ENCODE measurements around the gene TMPRSS11E.

Gene TMPRSS11E

GRCh38 chr4:68460085-68460484, 12.8 kb downstream of the TMPRSS11E start:
- DNase-seq (ENCODE audit: extremely low spot score) = no peak
- POLR2A ChIA-PET = no interaction called here
- CTCF ChIA-PET = no interaction called here
- TF ChIP-seq FOXM1 (IDR thresholded peaks at IDR 0.05; ENCODE audit: borderline replicate concordance) = no peak
- no peak for TF ChIP-seq HDGF (IDR thresholded peaks at IDR 0.05; ENCODE audit: borderline replicate concordance)
- TF ChIP-seq ELF4 (IDR thresholded peaks at IDR 0.05) = no peak
- no peak for TF ChIP-seq ZNF384 (IDR thresholded peaks at IDR 0.05)
- TF ChIP-seq BHLHE40 (IDR thresholded peaks at IDR 0.05; ENCODE audit: borderline replicate concordance) = no peak
- TF ChIP-seq FOXA1 (IDR thresholded peaks at IDR 0.05) = no peak
- TF ChIP-seq SUZ12 (IDR thresholded peaks at IDR 0.05) = no peak
- TF ChIP-seq L3MBTL2 (conservative IDR thresholded peaks at IDR 0.05) = no peak
- TF ChIP-seq TARDBP (IDR thresholded peaks at IDR 0.05) = no peak
- TF ChIP-seq CTBP1 (IDR thresholded peaks at IDR 0.05; ENCODE audit: borderline replicate concordance) = no peak
- TF ChIP-seq NFRKB (IDR thresholded peaks at IDR 0.05) = no peak
- no peak for TF ChIP-seq FOXK2 (IDR thresholded peaks at IDR 0.05)
- no peak for TF ChIP-seq PKNOX1 (IDR thresholded peaks at IDR 0.05)
- TF ChIP-seq ARNT (IDR thresholded peaks at IDR 0.05) = no peak
- TF ChIP-seq SP1 (IDR thresholded peaks at IDR 0.05) = no peak
- TF ChIP-seq LEF1 (IDR thresholded peaks at IDR 0.05; ENCODE audit: borderline replicate concordance) = no peak

- DNase-seq (ENCODE audit: extremely low spot score) = no peak
- ChIA-PET CTCF (no interaction called here), POLR2A (no interaction called here)
- TF ChIP-seq FOXA1 (IDR thresholded peaks at IDR 0.05) (no peak), CTBP1 (IDR thresholded peaks at IDR 0.05; ENCODE audit: borderline replicate concordance) (no peak), LEF1 (IDR thresholded peaks at IDR 0.05; ENCODE audit: borderline replicate concordance) (no peak), PKNOX1 (IDR thresholded peaks at IDR 0.05) (no peak), SUZ12 (IDR thresholded peaks at IDR 0.05) (no peak), FOXM1 (IDR thresholded peaks at IDR 0.05; ENCODE audit: borderline replicate concordance) (no peak), NFRKB (IDR thresholded peaks at IDR 0.05) (no peak)
Observed at GRCh38 chr4:68461790-68462189, 14.5 kb downstream of the TMPRSS11E start.

GRCh38 chr4:68462691-68463090, 15.4 kb downstream of the TMPRSS11E start:
- ChIA-PET POLR2A (no interaction called here), CTCF (no interaction called here)
- TF ChIP-seq L3MBTL2 (conservative IDR thresholded peaks at IDR 0.05) (no peak), PKNOX1 (IDR thresholded peaks at IDR 0.05) (no peak), NFRKB (IDR thresholded peaks at IDR 0.05) (no peak), TARDBP (IDR thresholded peaks at IDR 0.05) (no peak), ZNF384 (IDR thresholded peaks at IDR 0.05) (no peak), HDGF (IDR thresholded peaks at IDR 0.05; ENCODE audit: borderline replicate concordance) (no peak), FOXA1 (IDR thresholded peaks at IDR 0.05) (no peak), ARNT (IDR thresholded peaks at IDR 0.05) (no peak), SP1 (IDR thresholded peaks at IDR 0.05) (no peak), FOXM1 (IDR thresholded peaks at IDR 0.05; ENCODE audit: borderline replicate concordance) (no peak), FOXK2 (IDR thresholded peaks at IDR 0.05) (no peak), CTBP1 (IDR thresholded peaks at IDR 0.05; ENCODE audit: borderline replicate concordance) (no peak), BHLHE40 (IDR thresholded peaks at IDR 0.05; ENCODE audit: borderline replicate concordance) (no peak), SUZ12 (IDR thresholded peaks at IDR 0.05) (no peak), ELF4 (IDR thresholded peaks at IDR 0.05) (no peak), LEF1 (IDR thresholded peaks at IDR 0.05; ENCODE audit: borderline replicate concordance) (no peak)
- DNase-seq (ENCODE audit: extremely low spot score) = no peak

- TF ChIP-seq PKNOX1 (IDR thresholded peaks at IDR 0.05) = no peak
- no peak for TF ChIP-seq BHLHE40 (IDR thresholded peaks at IDR 0.05; ENCODE audit: borderline replicate concordance)
- DNase-seq (ENCODE audit: extremely low spot score) = no peak
- ChIA-PET CTCF (no interaction called here), POLR2A (no interaction called here)
Observed at GRCh38 chr4:68463796-68464195, 16.5 kb downstream of the TMPRSS11E start.

- POLR2A ChIA-PET = no interaction called here
- DNase-seq (ENCODE audit: extremely low spot score) = no peak
- CTCF ChIA-PET = no interaction called here
- TF ChIP-seq FOXK2 (IDR thresholded peaks at IDR 0.05) = no peak
- TF ChIP-seq SP1 (IDR thresholded peaks at IDR 0.05) = no peak
- TF ChIP-seq L3MBTL2 (conservative IDR thresholded peaks at IDR 0.05) = no peak
- TF ChIP-seq SUZ12 (IDR thresholded peaks at IDR 0.05) = no peak
- no peak for TF ChIP-seq ZNF384 (IDR thresholded peaks at IDR 0.05)
- TF ChIP-seq NFRKB (IDR thresholded peaks at IDR 0.05) = no peak
- no peak for TF ChIP-seq PKNOX1 (IDR thresholded peaks at IDR 0.05)
- no peak for TF ChIP-seq ELF4 (IDR thresholded peaks at IDR 0.05)
Observed at GRCh38 chr4:68465058-68465457, 17.8 kb downstream of the TMPRSS11E start.

GRCh38 chr4:68466185-68466584, 18.9 kb downstream of the TMPRSS11E start:
- POLR2A ChIA-PET = no interaction called here
- CTCF ChIA-PET = interaction anchor here (0.6 kb wide), 1 partner anchor 278 kb away, joined by 3 read pairs; no protein-coding TSS in a partner anchor
- TF ChIP-seq ARNT (IDR thresholded peaks at IDR 0.05) (no peak), SUZ12 (IDR thresholded peaks at IDR 0.05) (no peak), NFRKB (IDR thresholded peaks at IDR 0.05) (no peak), CTBP1 (IDR thresholded peaks at IDR 0.05; ENCODE audit: borderline replicate concordance) (no peak), FOXM1 (IDR thresholded peaks at IDR 0.05; ENCODE audit: borderline replicate concordance) (no peak), BHLHE40 (IDR thresholded peaks at IDR 0.05; ENCODE audit: borderline replicate concordance) (no peak), SP1 (IDR thresholded peaks at IDR 0.05) (no peak), L3MBTL2 (conservative IDR thresholded peaks at IDR 0.05) (no peak), ZNF384 (IDR thresholded peaks at IDR 0.05) (no peak), LEF1 (IDR thresholded peaks at IDR 0.05; ENCODE audit: borderline replicate concordance) (no peak), PKNOX1 (IDR thresholded peaks at IDR 0.05) (no peak), ELF4 (IDR thresholded peaks at IDR 0.05) (no peak), HDGF (IDR thresholded peaks at IDR 0.05; ENCODE audit: borderline replicate concordance) (no peak), TARDBP (IDR thresholded peaks at IDR 0.05) (no peak), FOXA1 (IDR thresholded peaks at IDR 0.05) (no peak), FOXK2 (IDR thresholded peaks at IDR 0.05) (no peak)
- DNase-seq (ENCODE audit: extremely low spot score) = no peak
